ENCODE data around the gene GNAZ. TPM values are rescaled to one million over a fixed set of nuclear protein-coding genes. Genes with fewer than 3 reads are reported as not detected.

The GNAZ gene
- total RNA-seq, 1 donor from 2014 or later: 0.66 TPM

GRCh38 chr22:23076896-23077572 lies 6.7 kb downstream of the GNAZ start:
- intact Hi-C loops (cut with micrococcal nuclease): no loop called here

- intact Hi-C loops (cut with micrococcal nuclease): no loop called here
Measured at GRCh38 chr22:23077627-23078461, 7.5 kb downstream of the GNAZ start.

- intact Hi-C loops (cut with micrococcal nuclease): no loop called here
Measured at GRCh38 chr22:23078462-23078787, 8.1 kb downstream of the GNAZ start.

- intact Hi-C loops (cut with micrococcal nuclease): no loop called here
Measured at GRCh38 chr22:23079240-23079768, 9.0 kb downstream of the GNAZ start.

GRCh38 chr22:23079814-23080521 lies 9.6 kb downstream of the GNAZ start:
- intact Hi-C loops (cut with micrococcal nuclease): no loop called here

GRCh38 chr22:23080613-23081290 lies 10.4 kb downstream of the GNAZ start:
- intact Hi-C loops (cut with micrococcal nuclease): no loop called here

GRCh38 chr22:23082534-23083314 lies 12.4 kb downstream of the GNAZ start:
- intact Hi-C loops (cut with micrococcal nuclease): no loop called here

GRCh38 chr22:23083315-23084021 lies 13.1 kb downstream of the GNAZ start:
- intact Hi-C loops (cut with micrococcal nuclease): no loop called here

- intact Hi-C loops (cut with micrococcal nuclease): no loop called here
Measured at GRCh38 chr22:23084453-23085350, 14.4 kb downstream of the GNAZ start.

GRCh38 chr22:23085351-23085671 lies 15.0 kb downstream of the GNAZ start:
- intact Hi-C loops (cut with micrococcal nuclease): no loop called here

- intact Hi-C loops (cut with micrococcal nuclease): no loop called here
Measured at GRCh38 chr22:23085785-23086184, 15.5 kb downstream of the GNAZ start.

GRCh38 chr22:23086263-23086662 lies 15.9 kb downstream of the GNAZ start:
- intact Hi-C loops (cut with micrococcal nuclease): no loop called here

GRCh38 chr22:23086787-23087186 lies 16.5 kb downstream of the GNAZ start:
- intact Hi-C loops (cut with micrococcal nuclease): no loop called here

GRCh38 chr22:23088199-23088604 lies 17.9 kb downstream of the GNAZ start:
- intact Hi-C loops (cut with micrococcal nuclease): no loop called here

- intact Hi-C loops (cut with micrococcal nuclease): no loop called here
Measured at GRCh38 chr22:23089010-23089409, 18.7 kb downstream of the GNAZ start.

- intact Hi-C loops (cut with micrococcal nuclease): no loop called here
Measured at GRCh38 chr22:23089633-23090456, 19.5 kb downstream of the GNAZ start.

- intact Hi-C loops (cut with micrococcal nuclease): no loop called here
Measured at GRCh38 chr22:23090457-23090835, 20.1 kb downstream of the GNAZ start.

GRCh38 chr22:23091760-23092159 lies 21.4 kb downstream of the GNAZ start:
- intact Hi-C loops (cut with micrococcal nuclease): no loop called here
